ENCODE measurements around the gene COL11A1. TPM values are rescaled to one million over a fixed set of nuclear protein-coding genes. Genes with fewer than 3 reads are reported as not detected.

The COL11A1 gene
- total and polyA plus RNA-seq, 2 of the 13 experiments (the other 11 are each of a cell fraction or from before 2014, with no cell fraction given): not detected

DNA sequence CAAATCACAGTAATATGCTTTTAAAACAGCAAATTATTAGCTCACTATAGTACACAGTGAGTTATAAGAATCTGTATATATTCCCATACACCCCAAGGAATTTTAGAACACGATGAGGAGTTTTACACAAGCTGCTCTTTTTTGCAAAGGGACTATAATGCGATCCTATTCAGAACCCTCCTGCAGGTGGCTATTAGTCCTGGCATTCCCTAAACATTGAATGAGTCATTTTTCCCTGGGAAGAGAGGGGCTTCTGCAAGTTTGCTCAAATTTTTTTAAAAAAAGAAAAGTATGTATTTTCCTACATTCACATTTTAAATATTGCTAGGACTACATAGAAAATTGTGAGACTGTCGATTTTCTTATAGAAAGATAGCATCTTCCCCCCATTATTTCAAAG is 106.3 kb downstream of the COL11A1 start:
- BruUV-seq (replicated peaks): no TSS peak
- in situ Hi-C loops (cut with HindIII; ENCODE audit: extremely low pct_ligation_motif_present, low pct_unique_long_range_greater_than_20kb) (no loop called here), intact Hi-C loops (cut with micrococcal nuclease; ENCODE audit: unreplicated experiment) (no loop called here)
- ChIA-PET CTCF (ENCODE audit: low intra/inter-chr PET ratio, low total read pairs) (no interaction called here), POLR2A (no interaction called here)
- Histone ChIP-seq H3K4me1 (ENCODE audit: insufficient read depth, low read length) (no peaks in the 10 kb centered on the region), H3K27me3 (ENCODE audit: control insufficient read depth in 1 of 2, insufficient read depth in 2 of 2, low read length in 2 of 2) (no peaks in the 10 kb centered on the region), H3K9ac (ENCODE audit: insufficient read depth, low read depth, low read length) (no peak overlapping the region), H3K27ac (ENCODE audit: extremely low read length, insufficient read depth, low read length) (no peak overlapping the region), H3K9me3 (ENCODE audit: low read length) (no peaks in the 10 kb centered on the region), H3K36me3 (replicated peaks in 1 of 2; ENCODE audit: control insufficient read depth in 1 of 2, insufficient read depth in 2 of 2, low read length in 2 of 2) (no peaks in the 10 kb centered on the region), H2AFZ (ENCODE audit: low read length) (no peak overlapping the region), H3K4me2 (ENCODE audit: low read depth, low read length) (no peak overlapping the region), H4K20me1 (ENCODE audit: insufficient read depth, low read length) (no peaks in the 10 kb centered on the region), H3K4me3 (replicated peaks in 1 of 3; ENCODE audit: insufficient read depth in 1 of 3, low read depth in 2 of 3, low read length in 3 of 3) (no peak overlapping the region), H3K79me2 (ENCODE audit: insufficient read depth, low read length) (no peaks in the 10 kb centered on the region)
- ATAC-seq: no peak
- DNase-seq (ENCODE audit: low spot score): no peak
- TF ChIP-seq ZSCAN21 (CRISPR knock-in tag; IDR thresholded peaks at IDR 0.05; ENCODE audit: borderline replicate concordance) (no peak), ZFAT (CRISPR knock-in tag; conservative IDR thresholded peaks at IDR 0.05) (no peak), ZNF703 (CRISPR knock-in tag; IDR thresholded peaks at IDR 0.05; ENCODE audit: borderline replicate concordance) (no peak), CCDC6 (CRISPR knock-in tag; IDR thresholded peaks at IDR 0.05) (no peak), ARID2 (CRISPR knock-in tag; IDR thresholded peaks at IDR 0.05; ENCODE audit: borderline replicate concordance) (no peak), ZNF563 (CRISPR knock-in tag; IDR thresholded peaks at IDR 0.05) (no peak), CEBPB (IDR thresholded peaks at IDR 0.05; ENCODE audit: borderline replicate concordance, low read depth, low read length) (no peak), FOXC1 (CRISPR knock-in tag; IDR thresholded peaks at IDR 0.05; ENCODE audit: borderline replicate concordance) (no peak), ZNF768 (CRISPR knock-in tag; IDR thresholded peaks at IDR 0.05) (no peak), MAF1 (CRISPR knock-in tag; IDR thresholded peaks at IDR 0.05; ENCODE audit: borderline replicate concordance) (no peak), HES4 (CRISPR knock-in tag; IDR thresholded peaks at IDR 0.05; ENCODE audit: borderline replicate concordance) (no peak), ATF7-NPFF (CRISPR knock-in tag; IDR thresholded peaks at IDR 0.05; ENCODE audit: low read depth) (no peak), HNRNPL (IDR thresholded peaks at IDR 0.05; ENCODE audit: low read depth, low read length) (no peak), ATF1 (CRISPR knock-in tag; IDR thresholded peaks at IDR 0.05) (no peak)
- TF ChIP-seq, protein P1, sequence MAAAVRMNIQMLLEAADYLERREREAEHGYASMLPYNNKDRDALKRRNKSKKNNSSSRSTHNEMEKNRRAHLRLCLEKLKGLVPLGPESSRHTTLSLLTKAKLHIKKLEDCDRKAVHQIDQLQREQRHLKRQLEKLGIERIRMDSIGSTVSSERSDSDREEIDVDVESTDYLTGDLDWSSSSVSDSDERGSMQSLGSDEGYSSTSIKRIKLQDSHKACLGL (CRISPR knock-in tag; IDR thresholded peaks at IDR 0.05): no peak
- TF ChIP-seq, protein P2, sequence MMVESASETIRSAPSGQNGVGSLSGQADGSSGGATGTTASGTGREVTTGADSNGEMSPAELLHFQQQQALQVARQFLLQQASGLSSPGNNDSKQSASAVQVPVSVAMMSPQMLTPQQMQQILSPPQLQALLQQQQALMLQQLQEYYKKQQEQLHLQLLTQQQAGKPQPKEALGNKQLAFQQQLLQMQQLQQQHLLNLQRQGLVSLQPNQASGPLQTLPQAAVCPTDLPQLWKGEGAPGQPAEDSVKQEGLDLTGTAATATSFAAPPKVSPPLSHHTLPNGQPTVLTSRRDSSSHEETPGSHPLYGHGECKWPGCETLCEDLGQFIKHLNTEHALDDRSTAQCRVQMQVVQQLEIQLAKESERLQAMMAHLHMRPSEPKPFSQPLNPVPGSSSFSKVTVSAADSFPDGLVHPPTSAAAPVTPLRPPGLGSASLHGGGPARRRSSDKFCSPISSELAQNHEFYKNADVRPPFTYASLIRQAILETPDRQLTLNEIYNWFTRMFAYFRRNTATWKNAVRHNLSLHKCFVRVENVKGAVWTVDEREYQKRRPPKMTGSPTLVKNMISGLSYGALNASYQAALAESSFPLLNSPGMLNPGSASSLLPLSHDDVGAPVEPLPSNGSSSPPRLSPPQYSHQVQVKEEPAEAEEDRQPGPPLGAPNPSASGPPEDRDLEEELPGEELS (CRISPR knock-in tag; IDR thresholded peaks at IDR 0.05): no peak
- TF ChIP-seq, protein P3, sequence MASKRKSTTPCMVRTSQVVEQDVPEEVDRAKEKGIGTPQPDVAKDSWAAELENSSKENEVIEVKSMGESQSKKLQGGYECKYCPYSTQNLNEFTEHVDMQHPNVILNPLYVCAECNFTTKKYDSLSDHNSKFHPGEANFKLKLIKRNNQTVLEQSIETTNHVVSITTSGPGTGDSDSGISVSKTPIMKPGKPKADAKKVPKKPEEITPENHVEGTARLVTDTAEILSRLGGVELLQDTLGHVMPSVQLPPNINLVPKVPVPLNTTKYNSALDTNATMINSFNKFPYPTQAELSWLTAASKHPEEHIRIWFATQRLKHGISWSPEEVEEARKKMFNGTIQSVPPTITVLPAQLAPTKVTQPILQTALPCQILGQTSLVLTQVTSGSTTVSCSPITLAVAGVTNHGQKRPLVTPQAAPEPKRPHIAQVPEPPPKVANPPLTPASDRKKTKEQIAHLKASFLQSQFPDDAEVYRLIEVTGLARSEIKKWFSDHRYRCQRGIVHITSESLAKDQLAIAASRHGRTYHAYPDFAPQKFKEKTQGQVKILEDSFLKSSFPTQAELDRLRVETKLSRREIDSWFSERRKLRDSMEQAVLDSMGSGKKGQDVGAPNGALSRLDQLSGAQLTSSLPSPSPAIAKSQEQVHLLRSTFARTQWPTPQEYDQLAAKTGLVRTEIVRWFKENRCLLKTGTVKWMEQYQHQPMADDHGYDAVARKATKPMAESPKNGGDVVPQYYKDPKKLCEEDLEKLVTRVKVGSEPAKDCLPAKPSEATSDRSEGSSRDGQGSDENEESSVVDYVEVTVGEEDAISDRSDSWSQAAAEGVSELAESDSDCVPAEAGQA (IDR thresholded peaks at IDR 0.05; ENCODE audit: low read depth): no peak
- TF ChIP-seq, protein P3 (CRISPR knock-in tag; IDR thresholded peaks at IDR 0.05; ENCODE audit: borderline replicate concordance): no peak
- FAIRE-seq: no peak
- 1% methylated on average over 3 of the region's 3 CpGs for WGBS (ENCODE audit: low lambda C conversion rate)
